Measurements from ENCODE around the gene CBX8. TPM values are rescaled to one million over a fixed set of nuclear protein-coding genes. Genes with fewer than 3 reads are reported as not detected.

The CBX8 gene
- total RNA-seq, 1 donor from 2014 or later: 9.4 TPM

DNA sequence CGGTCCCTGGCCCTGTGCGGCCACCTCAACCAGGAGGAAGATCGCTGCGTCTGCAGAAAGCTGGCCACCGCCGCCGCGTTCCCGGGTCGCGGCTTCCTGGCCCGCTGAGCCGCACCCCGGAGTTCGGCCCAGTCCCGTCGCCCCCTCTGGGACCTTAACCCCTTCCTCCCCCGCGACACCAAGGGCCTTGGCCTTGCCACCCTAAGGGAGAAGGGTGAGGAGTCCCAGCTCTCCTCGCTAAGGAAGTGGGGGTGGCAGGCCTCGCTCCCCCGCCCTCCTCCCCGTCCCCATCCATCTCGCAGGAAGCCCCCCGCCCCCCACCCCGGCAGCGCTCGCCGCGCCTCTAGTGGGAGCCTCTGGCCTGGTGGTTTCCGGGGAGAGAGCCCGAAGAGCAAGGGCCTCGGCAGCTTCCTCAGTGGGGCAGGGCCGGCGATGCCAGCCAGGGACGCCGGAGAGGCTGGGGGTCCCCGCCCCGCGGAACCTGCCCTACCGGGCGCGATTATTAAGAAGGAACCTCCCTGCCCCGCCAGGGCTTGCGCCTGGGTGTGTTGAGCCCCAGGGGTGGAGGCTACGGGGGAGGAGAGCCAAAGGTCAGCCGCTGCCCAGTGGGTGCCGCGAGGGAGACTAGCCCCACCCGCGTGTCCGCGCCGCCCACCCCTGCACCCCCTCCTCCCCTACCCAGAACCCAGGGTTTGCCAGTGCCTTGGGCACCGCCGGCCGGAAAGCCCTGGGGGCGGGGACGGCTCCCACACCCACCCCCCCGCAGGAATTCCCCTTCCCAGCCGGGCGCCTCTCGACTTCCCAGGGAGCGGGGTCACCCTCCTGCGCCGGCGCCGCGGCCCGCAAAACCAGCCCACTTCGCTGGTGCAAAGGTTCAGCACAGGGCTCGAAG is 35.6 kb upstream of the CBX8 start:
- intact Hi-C loops (cut with micrococcal nuclease): loop anchor here (10.0 kb wide), 1 partner anchor 422 kb away; no protein-coding TSS in a partner anchor
- peak; percentile 55 for DNase-seq
- Mint-ChIP-seq H3K4me1 (peaks cover 25% of the 10 kb centered on the region), H3K27ac (no peak overlapping the region), H3K27me3 (no peaks in the 10 kb centered on the region), H3K36me3 (ENCODE audit: low read depth) (peaks cover 17% of the 10 kb centered on the region), H3K9me3 (no peaks in the 10 kb centered on the region), H3K4me3 (no peak overlapping the region)

- Mint-ChIP-seq H3K4me3 (no peak overlapping the region), H3K9me3 (no peaks in the 10 kb centered on the region), H3K36me3 (ENCODE audit: low read depth) (peaks cover 16% of the 10 kb centered on the region), H3K27ac (no peak overlapping the region), H3K27me3 (no peaks in the 10 kb centered on the region), H3K4me1 (peaks cover 20% of the 10 kb centered on the region)
- intact Hi-C loops (cut with micrococcal nuclease): loop anchor here (10.0 kb wide), 1 partner anchor 423 kb away; no protein-coding TSS in a partner anchor
- DNase-seq: peak; percentile 57
These were observed 34.7 kb upstream of the CBX8 start for GRCh38 chr17:79831265-79832217.

DNA sequence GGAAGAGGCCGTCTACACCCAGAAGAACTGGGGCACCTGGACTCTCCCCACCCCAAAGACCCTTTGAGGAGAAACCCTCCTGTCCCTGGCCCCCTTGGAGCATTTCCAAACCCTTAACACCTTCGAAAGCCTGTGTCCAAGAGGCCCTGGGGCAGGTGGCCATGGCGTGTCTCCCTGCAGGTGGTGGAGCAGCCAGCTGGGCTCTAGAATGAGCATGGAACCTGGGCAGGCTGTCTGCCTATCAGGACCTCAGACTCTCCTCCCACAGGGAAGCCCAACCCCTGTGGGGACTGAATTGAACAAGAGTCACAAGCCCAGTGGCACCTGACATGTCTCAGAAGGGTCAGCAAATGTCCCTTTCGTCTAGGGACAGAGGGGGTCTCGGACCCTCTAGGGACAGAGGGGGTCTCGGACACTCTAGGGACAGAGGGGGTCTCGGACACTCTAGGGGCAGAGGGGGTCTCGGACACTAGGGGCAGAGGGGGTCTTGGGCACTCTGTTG is 33.9 kb upstream of the CBX8 start:
- intact Hi-C loops (cut with micrococcal nuclease): loop anchor here (10.0 kb wide), 1 partner anchor 424 kb away; no protein-coding TSS in a partner anchor

DNA sequence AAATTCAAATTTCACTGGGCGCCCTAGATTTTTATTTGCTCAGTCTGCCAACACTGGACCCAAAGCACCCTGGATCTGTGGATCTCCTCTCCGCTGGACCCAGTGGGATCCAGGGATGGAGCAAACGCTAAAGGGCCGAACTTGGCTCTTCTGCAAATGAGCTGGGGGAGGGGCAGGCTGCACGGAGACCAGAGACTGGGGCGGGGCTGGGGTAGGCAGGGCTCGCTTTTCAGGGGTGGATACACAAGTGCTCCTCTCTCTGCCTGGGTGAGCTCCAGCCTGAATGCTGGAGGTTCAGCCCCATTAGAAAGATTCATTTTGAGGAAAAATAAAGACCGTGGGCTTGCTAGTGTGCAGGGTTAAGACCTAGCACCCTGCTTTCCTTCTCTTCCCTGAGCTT is 33.4 kb upstream of the CBX8 start:
- intact Hi-C loops (cut with micrococcal nuclease): loop anchor here (10.0 kb wide), 1 partner anchor 424 kb away; no protein-coding TSS in a partner anchor
- no peak overlapping the region for H3K4me3 Mint-ChIP-seq
- peaks cover 2% of the 10 kb centered on the region for H3K27me3 Mint-ChIP-seq
- H3K9me3 Mint-ChIP-seq: no peaks in the 10 kb centered on the region
- peaks cover 29% of the 10 kb centered on the region for H3K4me1 Mint-ChIP-seq
- H3K36me3 Mint-ChIP-seq (ENCODE audit: low read depth): peaks cover 16% of the 10 kb centered on the region
- no peak overlapping the region for H3K27ac Mint-ChIP-seq
- DNase-seq: peak; percentile 56

More for the DNA sequence above, 33.9 kb upstream of the CBX8 start:
- DNase-seq: peak; percentile 56
- H3K27ac Mint-ChIP-seq: no peak overlapping the region
- peaks cover 27% of the 10 kb centered on the region for H3K4me1 Mint-ChIP-seq
- peaks cover 16% of the 10 kb centered on the region for H3K36me3 Mint-ChIP-seq (ENCODE audit: low read depth)
- H3K9me3 Mint-ChIP-seq: no peaks in the 10 kb centered on the region
- peaks cover 2% of the 10 kb centered on the region for H3K27me3 Mint-ChIP-seq
- H3K4me3 Mint-ChIP-seq: no peak overlapping the region

DNA sequence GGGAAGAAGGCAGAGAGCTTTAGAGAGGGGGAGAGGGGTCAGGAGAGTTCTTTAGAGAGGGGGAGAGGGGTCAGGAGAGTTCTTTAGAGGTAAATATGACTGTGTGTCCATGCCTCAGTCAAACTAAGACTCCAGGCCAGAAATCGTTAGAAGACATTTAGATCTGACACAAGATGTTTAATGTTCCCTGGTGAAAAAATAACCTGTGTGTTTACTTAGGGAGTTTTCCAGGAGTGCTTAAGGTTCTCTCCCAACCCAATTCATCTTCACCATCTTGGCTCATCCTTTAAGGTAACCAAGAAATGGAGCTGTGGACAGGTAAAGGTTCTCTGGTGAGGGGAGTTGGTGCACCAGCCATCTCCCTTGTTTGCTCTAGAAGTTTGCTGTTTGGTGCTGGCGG is 32.6 kb upstream of the CBX8 start:
- peaks cover 4% of the 10 kb centered on the region for H3K27me3 Mint-ChIP-seq
- peaks cover 8% of the 10 kb centered on the region for H3K36me3 Mint-ChIP-seq (ENCODE audit: low read depth)
- intact Hi-C loops (cut with micrococcal nuclease): no loop called here
- peaks cover 27% of the 10 kb centered on the region for H3K4me1 Mint-ChIP-seq
- no peaks in the 10 kb centered on the region for H3K9me3 Mint-ChIP-seq
- H3K27ac Mint-ChIP-seq: no peak overlapping the region
- no peak for DNase-seq
- H3K4me3 Mint-ChIP-seq: no peak overlapping the region

DNA sequence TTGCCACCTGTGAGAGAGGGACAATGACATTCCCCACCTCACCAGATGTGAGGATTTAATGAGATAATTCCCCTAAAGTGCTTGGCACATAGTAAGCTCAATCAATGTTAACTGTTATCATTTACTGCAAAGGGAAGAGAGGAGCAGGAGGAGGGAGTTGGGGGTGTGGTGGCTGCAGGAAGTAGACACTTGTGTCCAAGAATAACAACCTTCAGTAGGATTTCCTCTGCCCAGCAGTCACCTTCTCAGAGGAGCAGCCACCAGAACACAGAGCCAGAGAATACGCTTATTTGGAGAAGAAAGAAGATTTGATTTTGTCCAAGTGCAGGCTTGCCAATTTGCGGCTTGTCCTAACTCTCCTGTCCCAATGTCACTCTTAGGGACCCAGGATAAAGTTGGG is 32.1 kb upstream of the CBX8 start:
- Mint-ChIP-seq H3K9me3 (no peaks in the 10 kb centered on the region), H3K27ac (no peak overlapping the region), H3K4me3 (no peak overlapping the region), H3K27me3 (peaks cover 6% of the 10 kb centered on the region), H3K36me3 (ENCODE audit: low read depth) (peaks cover 9% of the 10 kb centered on the region), H3K4me1 (peaks cover 27% of the 10 kb centered on the region)
- intact Hi-C loops (cut with micrococcal nuclease): no loop called here
- DNase-seq: no peak

GRCh38 chr17:79826841-79827578 is 30.1 kb upstream of the CBX8 start:
- peaks cover 12% of the 10 kb centered on the region for H3K27me3 Mint-ChIP-seq
- H3K4me1 Mint-ChIP-seq: peaks cover 22% of the 10 kb centered on the region
- no peak for DNase-seq
- H3K4me3 Mint-ChIP-seq: peak overlapping the region; percentile 59
- H3K27ac Mint-ChIP-seq: no peak overlapping the region
- no peaks in the 10 kb centered on the region for H3K9me3 Mint-ChIP-seq
- peaks cover 2% of the 10 kb centered on the region for H3K36me3 Mint-ChIP-seq (ENCODE audit: low read depth)
- intact Hi-C loops (cut with micrococcal nuclease): no loop called here

GRCh38 chr17:79826204-79826680 is 29.4 kb upstream of the CBX8 start:
- Mint-ChIP-seq H3K27me3 (peaks cover 16% of the 10 kb centered on the region), H3K36me3 (ENCODE audit: low read depth) (peaks cover 2% of the 10 kb centered on the region), H3K4me1 (peaks cover 22% of the 10 kb centered on the region), H3K4me3 (peak overlapping the region; percentile 59), H3K9me3 (no peaks in the 10 kb centered on the region), H3K27ac (peak overlapping the region; percentile 70)
- intact Hi-C loops (cut with micrococcal nuclease): no loop called here
- no peak for DNase-seq

DNA sequence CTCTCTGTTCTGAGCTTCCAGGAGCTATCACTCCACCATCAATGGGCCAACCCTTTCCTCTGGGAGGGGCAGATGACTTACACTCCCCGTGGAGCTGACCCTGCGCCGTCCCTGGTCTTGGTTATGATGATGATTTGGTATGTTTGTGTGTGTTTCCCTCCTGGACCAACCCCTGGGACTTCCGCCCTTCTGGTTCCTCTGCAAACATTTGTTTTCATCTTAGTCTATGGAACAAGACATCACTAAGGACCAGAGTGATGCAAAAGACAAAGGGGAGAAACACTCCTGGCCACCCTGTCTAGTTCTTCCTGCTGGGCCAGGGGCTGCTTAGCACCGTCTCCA is 28.7 kb upstream of the CBX8 start:
- peaks cover 21% of the 10 kb centered on the region for H3K27me3 Mint-ChIP-seq
- no peaks in the 10 kb centered on the region for H3K9me3 Mint-ChIP-seq
- intact Hi-C loops (cut with micrococcal nuclease): no loop called here
- no peak for DNase-seq
- H3K4me1 Mint-ChIP-seq: peaks cover 22% of the 10 kb centered on the region
- H3K4me3 Mint-ChIP-seq: no peak overlapping the region
- H3K27ac Mint-ChIP-seq: no peak overlapping the region
- peaks cover 2% of the 10 kb centered on the region for H3K36me3 Mint-ChIP-seq (ENCODE audit: low read depth)

DNA sequence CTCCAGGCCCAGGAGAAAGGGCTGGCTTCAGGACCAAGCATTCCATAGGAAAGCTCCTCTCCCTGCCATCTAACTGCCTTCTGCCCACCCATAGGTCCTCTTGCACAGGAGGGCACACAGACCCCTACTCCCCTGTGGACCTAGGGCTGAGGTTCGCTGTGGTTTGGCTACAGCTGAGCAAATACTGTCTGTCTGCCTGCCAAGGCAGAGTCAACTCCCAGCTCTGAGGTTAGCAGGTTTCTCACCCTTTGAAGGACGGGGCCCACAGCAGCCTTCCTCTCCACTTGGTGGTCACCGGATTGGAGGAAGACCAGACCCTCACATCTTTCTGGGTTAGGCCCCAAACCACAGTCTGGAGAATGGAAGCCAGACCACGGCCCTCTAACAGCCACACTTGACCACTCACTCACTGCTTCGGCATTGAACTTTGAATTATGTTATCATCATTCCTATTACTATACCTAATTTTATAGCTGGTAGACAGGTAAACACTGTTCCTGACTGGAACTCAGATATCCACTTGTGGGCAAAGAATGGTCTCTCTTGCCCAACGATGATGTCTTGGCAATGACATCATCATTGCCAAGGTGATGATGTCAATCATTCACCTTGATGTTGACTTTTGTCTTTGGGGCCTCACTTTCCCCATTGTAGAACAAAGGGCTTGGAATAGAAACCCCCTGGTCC is 28.2 kb upstream of the CBX8 start:
- H3K9me3 Mint-ChIP-seq: no peaks in the 10 kb centered on the region
- H3K4me1 Mint-ChIP-seq: peaks cover 22% of the 10 kb centered on the region
- intact Hi-C loops (cut with micrococcal nuclease): no loop called here
- H3K4me3 Mint-ChIP-seq: no peak overlapping the region
- peaks cover 26% of the 10 kb centered on the region for H3K27me3 Mint-ChIP-seq
- H3K27ac Mint-ChIP-seq: no peak overlapping the region
- DNase-seq: no peak
- peaks cover 2% of the 10 kb centered on the region for H3K36me3 Mint-ChIP-seq (ENCODE audit: low read depth)

- H3K4me3 Mint-ChIP-seq: no peak overlapping the region
- H3K27me3 Mint-ChIP-seq: peaks cover 32% of the 10 kb centered on the region
- H3K4me1 Mint-ChIP-seq: peaks cover 21% of the 10 kb centered on the region
- H3K27ac Mint-ChIP-seq: no peak overlapping the region
- H3K36me3 Mint-ChIP-seq (ENCODE audit: low read depth): peaks cover 2% of the 10 kb centered on the region
- intact Hi-C loops (cut with micrococcal nuclease): no loop called here
- no peak for DNase-seq
- no peaks in the 10 kb centered on the region for H3K9me3 Mint-ChIP-seq
These were observed 27.4 kb upstream of the CBX8 start for GRCh38 chr17:79824234-79824633.

- H3K27ac Mint-ChIP-seq: no peak overlapping the region
- H3K27me3 Mint-ChIP-seq: peaks cover 48% of the 10 kb centered on the region
- no peaks in the 10 kb centered on the region for H3K9me3 Mint-ChIP-seq
These were observed 25.8 kb upstream of the CBX8 start for GRCh38 chr17:79822583-79823124.

More at GRCh38 chr17:79822583-79823124, 25.8 kb upstream of the CBX8 start:
- Mint-ChIP-seq H3K4me3 (no peak overlapping the region), H3K4me1 (peaks cover 12% of the 10 kb centered on the region), H3K36me3 (ENCODE audit: low read depth) (peaks cover 2% of the 10 kb centered on the region)
- DNase-seq: no peak
- intact Hi-C loops (cut with micrococcal nuclease): no loop called here

Measured in activated CD4-positive, alpha-beta T cell treated with anti-CD3 and anti-CD28 coated beads, Interleukin-2, amount 10 ng/mL, durations not matched to agents 24 days and 14 days (primary cell).